Panc1 (cell line): Measurements from ENCODE around the gene MYH7B. TPM values are rescaled to one million over a fixed set of nuclear protein-coding genes. Genes with fewer than 3 reads are reported as not detected.

Source experiments
- ATAC-seq: fragments of 200-7000 bp; cut with Tn5 transposase; 2 replicates; pipeline ENCODE4 v1.9.1; 2020; ENCODE audit warnings: mild to moderate bottlenecking, moderate library complexity
- BruUV-seq: library from RNA; stranded (reverse); fragments of 400-500 nt; replicated peaks from 2 replicates; lab custom pipeline; 2021; lab: Mats Ljungman, UMichigan
- CTCF ChIA-PET: fragments of 300-600 bp; sonication (Branson Sonifier 250); formaldehyde crosslinking; loops from one replicate; lab custom pipeline; 2022; ENCODE audit warnings: antibody characterized with exemption; lab: Charles Lee
- POLR2A ChIA-PET: fragments of 300-600 bp; sonication (Branson Sonifier 250); formaldehyde crosslinking; loops from one replicate; lab custom pipeline; 2022; ENCODE audit warnings: antibody characterized with exemption; lab: Charles Lee
- DNase-seq: peaks from one replicate; pipeline ENCODE4 v3.0.0-alpha.2; 2010; ENCODE audit warnings: low read depth, low spot score
- H3K27ac ChIP-seq: 2 replicates; pipeline ENCODE4 v1.5.1; 2011; ENCODE audit warnings: mild to moderate bottlenecking, low read length, inconsistent platforms
- H3K27me3 ChIP-seq: fragments of 200-500 bp; sonication (Bioruptor generic); 2 replicates; pipeline ENCODE4 v1.6.0; 2014; ENCODE audit warnings: low read length, inconsistent platforms; ENCODE audit not compliant: control insufficient read depth, insufficient read depth
- H3K36me3 ChIP-seq: fragments of 200-500 bp; sonication (Bioruptor generic); 2 replicates; pipeline ENCODE4 v1.5.1; 2014; ENCODE audit warnings: inconsistent platforms, mild to moderate bottlenecking, low read length, moderate library complexity; ENCODE audit not compliant: control insufficient read depth, insufficient read depth
- H3K4me1 ChIP-seq: 2 replicates; pipeline ENCODE4 v1.5.1; 2011; ENCODE audit warnings: inconsistent platforms, mild to moderate bottlenecking, low read length, moderate library complexity; ENCODE audit not compliant: control insufficient read depth, insufficient read depth
- H3K4me3 ChIP-seq, 2 experiments: 2 replicates each; pipeline ENCODE4 v1.5.1; 2011 to 2012; ENCODE audit warnings: low read depth in 2 of 2, low read length in 2 of 2, mild to moderate bottlenecking in 2 of 2, inconsistent platforms in 1 of 2, moderate library complexity in 1 of 2
- H3K9me3 ChIP-seq: fragments of 200-500 bp; sonication (Bioruptor generic); 2 replicates; pipeline ENCODE4 v1.5.1; 2014; ENCODE audit warnings: low read depth, mild to moderate bottlenecking, inconsistent platforms, low read length, moderate library complexity; ENCODE audit not compliant: control insufficient read depth, insufficient read depth
- POLR2AphosphoS5 ChIP-seq: IDR thresholded peaks from 2 replicates; pipeline ENCODE4 v1.6.1; 2012; ENCODE audit warnings: mild to moderate bottlenecking, low read depth, low read length, moderate library complexity
- SIN3A ChIP-seq: IDR thresholded peaks from 2 replicates; pipeline ENCODE4 v1.6.1; 2012; ENCODE audit warnings: low read depth, mild to moderate bottlenecking, low read length, moderate library complexity, borderline replicate concordance; ENCODE audit not compliant: insufficient read depth
- TCF7L2 ChIP-seq: IDR thresholded peaks from 2 replicates; pipeline ENCODE4 v1.6.1; 2011; ENCODE audit warnings: mild to moderate bottlenecking, low read depth, low read length, inconsistent platforms
- in situ Hi-C: cut with HindIII; loops from 2 replicates; pipeline ENCODE4 v1.10.0; 2016; ENCODE audit warnings: low sequenced_read_pairs, low pct_unique_long_range_greater_than_20kb
- intact Hi-C: fragments of 100-400 bp; cut with micrococcal nuclease; formaldehyde crosslinking; loops from one replicate; pipeline ENCODE4 v1.10.0; 2022; ENCODE audit not compliant: unreplicated experiment
- total RNA-seq: library from RNA; stranded (reverse); gene quantifications from one replicate; pipeline ENCODE4 v1.2.1, GENCODE V29; 2021; ENCODE audit not compliant: unreplicated experiment
- TF ChIP-seq, protein P1 (sequence below): fragments of 450-650 bp; IDR thresholded peaks from 2 replicates; pipeline ENCODE4 v1.5.1; 2017; ENCODE audit warnings: mild to moderate bottlenecking
- TF ChIP-seq, protein P2 (sequence below), 2 experiments: IDR thresholded peaks; 2 replicates each; pipeline ENCODE4 v1.6.1; 2011 to 2012; ENCODE audit warnings: low read depth in 2 of 2, control low read depth in 1 of 2, low read length in 1 of 2, mild to moderate bottlenecking in 1 of 2, moderate library complexity in 1 of 2; ENCODE audit not compliant: insufficient read depth in 1 of 2

MYH7B gene
- total RNA-seq, 1 experiment from 2014 or later: 0.59 TPM

DNA sequence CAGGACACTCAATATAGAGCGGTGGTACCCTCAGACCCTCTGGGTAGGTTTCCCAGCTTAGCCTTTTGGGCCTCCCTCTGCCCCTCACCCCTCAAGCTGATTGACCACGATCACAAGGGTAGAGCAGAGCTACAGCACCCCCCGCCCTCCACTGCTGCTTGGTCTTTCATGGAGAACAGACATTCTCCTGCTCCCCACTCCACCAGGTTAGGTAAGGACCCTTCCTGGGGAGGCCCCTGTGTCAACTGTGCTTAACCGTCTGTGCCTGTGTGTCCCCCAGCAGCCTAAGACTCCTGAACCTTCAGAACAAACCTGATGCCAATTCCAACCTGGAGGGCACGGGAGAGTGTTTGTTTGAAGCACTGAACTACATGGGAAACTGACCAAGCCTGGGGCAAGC is 11.8 kb downstream of the MYH7B start:
- POLR2A ChIA-PET: no interaction called here
- DNase-seq: no peak
- Histone ChIP-seq H3K27me3 (no peaks in the 10 kb centered on the region), H3K4me1 (no peaks in the 10 kb centered on the region), H3K36me3 (no peaks in the 10 kb centered on the region), H3K27ac (no peak overlapping the region), H3K4me3 (no peak overlapping the region), H3K9me3 (no peaks in the 10 kb centered on the region)
- intact Hi-C loops: no loop called here
- CTCF ChIA-PET: no interaction called here
- TF ChIP-seq POLR2AphosphoS5 (no peak), SIN3A (no peak), TCF7L2 (no peak)
- TF ChIP-seq, protein P1, sequence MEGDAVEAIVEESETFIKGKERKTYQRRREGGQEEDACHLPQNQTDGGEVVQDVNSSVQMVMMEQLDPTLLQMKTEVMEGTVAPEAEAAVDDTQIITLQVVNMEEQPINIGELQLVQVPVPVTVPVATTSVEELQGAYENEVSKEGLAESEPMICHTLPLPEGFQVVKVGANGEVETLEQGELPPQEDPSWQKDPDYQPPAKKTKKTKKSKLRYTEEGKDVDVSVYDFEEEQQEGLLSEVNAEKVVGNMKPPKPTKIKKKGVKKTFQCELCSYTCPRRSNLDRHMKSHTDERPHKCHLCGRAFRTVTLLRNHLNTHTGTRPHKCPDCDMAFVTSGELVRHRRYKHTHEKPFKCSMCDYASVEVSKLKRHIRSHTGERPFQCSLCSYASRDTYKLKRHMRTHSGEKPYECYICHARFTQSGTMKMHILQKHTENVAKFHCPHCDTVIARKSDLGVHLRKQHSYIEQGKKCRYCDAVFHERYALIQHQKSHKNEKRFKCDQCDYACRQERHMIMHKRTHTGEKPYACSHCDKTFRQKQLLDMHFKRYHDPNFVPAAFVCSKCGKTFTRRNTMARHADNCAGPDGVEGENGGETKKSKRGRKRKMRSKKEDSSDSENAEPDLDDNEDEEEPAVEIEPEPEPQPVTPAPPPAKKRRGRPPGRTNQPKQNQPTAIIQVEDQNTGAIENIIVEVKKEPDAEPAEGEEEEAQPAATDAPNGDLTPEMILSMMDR: no peak
- TF ChIP-seq, protein P2, sequence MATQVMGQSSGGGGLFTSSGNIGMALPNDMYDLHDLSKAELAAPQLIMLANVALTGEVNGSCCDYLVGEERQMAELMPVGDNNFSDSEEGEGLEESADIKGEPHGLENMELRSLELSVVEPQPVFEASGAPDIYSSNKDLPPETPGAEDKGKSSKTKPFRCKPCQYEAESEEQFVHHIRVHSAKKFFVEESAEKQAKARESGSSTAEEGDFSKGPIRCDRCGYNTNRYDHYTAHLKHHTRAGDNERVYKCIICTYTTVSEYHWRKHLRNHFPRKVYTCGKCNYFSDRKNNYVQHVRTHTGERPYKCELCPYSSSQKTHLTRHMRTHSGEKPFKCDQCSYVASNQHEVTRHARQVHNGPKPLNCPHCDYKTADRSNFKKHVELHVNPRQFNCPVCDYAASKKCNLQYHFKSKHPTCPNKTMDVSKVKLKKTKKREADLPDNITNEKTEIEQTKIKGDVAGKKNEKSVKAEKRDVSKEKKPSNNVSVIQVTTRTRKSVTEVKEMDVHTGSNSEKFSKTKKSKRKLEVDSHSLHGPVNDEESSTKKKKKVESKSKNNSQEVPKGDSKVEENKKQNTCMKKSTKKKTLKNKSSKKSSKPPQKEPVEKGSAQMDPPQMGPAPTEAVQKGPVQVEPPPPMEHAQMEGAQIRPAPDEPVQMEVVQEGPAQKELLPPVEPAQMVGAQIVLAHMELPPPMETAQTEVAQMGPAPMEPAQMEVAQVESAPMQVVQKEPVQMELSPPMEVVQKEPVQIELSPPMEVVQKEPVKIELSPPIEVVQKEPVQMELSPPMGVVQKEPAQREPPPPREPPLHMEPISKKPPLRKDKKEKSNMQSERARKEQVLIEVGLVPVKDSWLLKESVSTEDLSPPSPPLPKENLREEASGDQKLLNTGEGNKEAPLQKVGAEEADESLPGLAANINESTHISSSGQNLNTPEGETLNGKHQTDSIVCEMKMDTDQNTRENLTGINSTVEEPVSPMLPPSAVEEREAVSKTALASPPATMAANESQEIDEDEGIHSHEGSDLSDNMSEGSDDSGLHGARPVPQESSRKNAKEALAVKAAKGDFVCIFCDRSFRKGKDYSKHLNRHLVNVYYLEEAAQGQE (IDR thresholded peaks at IDR 0.05; ENCODE audit: insufficient read depth in 1 of 2, low read depth in 2 of 2, low read length in 1 of 2): no peak
- in situ Hi-C loops: no loop called here
- no peak for ATAC-seq
- no TSS peak for BruUV-seq

DNA sequence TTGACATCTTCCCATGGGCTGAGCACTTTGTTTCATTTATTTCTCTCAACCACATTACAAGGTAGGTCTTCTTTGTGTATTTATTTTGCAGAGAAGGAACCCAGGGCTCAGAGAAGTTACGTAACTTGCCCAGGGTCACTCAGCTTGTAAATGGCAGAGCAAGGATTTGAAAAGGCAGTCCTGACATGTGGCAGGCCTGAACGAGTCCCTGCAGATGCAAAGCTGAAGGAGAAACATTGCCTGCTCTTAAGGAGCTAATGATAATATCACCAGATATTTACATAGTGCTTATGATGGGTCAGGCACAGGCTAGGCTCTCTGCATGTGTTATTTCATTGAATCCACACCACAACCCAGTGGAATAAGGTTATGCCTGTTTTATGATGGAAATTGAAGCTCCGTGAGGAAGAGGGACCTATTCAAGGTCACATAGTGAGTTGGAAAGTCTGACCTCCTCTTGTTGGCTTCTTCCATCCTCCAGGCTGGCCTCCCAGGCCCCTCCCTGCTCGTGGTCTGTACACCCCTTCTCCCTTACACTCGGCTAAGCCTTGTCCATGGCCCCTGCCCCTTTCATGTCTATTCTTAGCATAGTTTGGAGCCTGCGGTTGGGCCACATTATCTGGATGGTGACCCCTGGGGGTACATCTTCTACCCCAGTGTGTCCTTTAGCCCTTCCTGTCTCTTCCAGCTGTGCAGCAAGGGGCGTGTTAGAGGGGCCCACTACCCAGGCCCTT is 12.5 kb downstream of the MYH7B start:
- TF ChIP-seq POLR2AphosphoS5 (no peak), SIN3A (no peak), TCF7L2 (no peak)
- TF ChIP-seq, protein P2 (IDR thresholded peaks at IDR 0.05; ENCODE audit: insufficient read depth in 1 of 2, low read depth in 2 of 2, low read length in 1 of 2): no peak
- TF ChIP-seq, protein P1: no peak
- Histone ChIP-seq H3K27me3 (no peaks in the 10 kb centered on the region), H3K4me3 (no peak overlapping the region), H3K27ac (no peak overlapping the region), H3K4me1 (no peaks in the 10 kb centered on the region), H3K36me3 (no peaks in the 10 kb centered on the region), H3K9me3 (no peaks in the 10 kb centered on the region)
- no peak for DNase-seq
- in situ Hi-C loops (no loop called here), intact Hi-C loops (no loop called here)
- BruUV-seq: no TSS peak
- ChIA-PET CTCF (no interaction called here), POLR2A (no interaction called here)
- ATAC-seq: no peak
